ENCODE data around the gene EMD.

DNA sequence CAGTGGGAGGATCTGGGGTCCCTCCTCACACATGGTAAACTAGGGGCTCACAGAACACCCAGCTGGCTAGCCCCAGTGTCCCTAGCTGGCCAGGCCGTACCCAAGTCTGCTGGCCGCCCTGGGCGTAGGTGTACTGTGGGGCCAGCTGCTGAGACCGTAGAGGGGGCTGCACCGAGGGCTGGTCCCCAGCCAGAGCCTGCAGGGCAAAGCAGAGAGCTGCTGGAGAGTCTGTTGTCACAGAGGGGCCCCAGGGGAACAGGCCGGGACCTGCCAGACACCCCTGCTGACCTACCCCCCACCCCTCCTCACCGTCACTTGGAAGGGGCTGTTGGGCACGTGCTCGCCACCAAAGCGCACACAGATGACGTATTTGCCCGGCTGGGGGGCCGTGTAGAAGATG, 24.6 kb upstream of the EMD start:
- TF ChIP-seq, protein P1, sequence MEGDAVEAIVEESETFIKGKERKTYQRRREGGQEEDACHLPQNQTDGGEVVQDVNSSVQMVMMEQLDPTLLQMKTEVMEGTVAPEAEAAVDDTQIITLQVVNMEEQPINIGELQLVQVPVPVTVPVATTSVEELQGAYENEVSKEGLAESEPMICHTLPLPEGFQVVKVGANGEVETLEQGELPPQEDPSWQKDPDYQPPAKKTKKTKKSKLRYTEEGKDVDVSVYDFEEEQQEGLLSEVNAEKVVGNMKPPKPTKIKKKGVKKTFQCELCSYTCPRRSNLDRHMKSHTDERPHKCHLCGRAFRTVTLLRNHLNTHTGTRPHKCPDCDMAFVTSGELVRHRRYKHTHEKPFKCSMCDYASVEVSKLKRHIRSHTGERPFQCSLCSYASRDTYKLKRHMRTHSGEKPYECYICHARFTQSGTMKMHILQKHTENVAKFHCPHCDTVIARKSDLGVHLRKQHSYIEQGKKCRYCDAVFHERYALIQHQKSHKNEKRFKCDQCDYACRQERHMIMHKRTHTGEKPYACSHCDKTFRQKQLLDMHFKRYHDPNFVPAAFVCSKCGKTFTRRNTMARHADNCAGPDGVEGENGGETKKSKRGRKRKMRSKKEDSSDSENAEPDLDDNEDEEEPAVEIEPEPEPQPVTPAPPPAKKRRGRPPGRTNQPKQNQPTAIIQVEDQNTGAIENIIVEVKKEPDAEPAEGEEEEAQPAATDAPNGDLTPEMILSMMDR (IDR thresholded peaks at IDR 0.05; ENCODE audit: low read depth, low read length, poor library complexity, severe bottlenecking): no peak
- no peak for TF ChIP-seq EZH2phosphoT487 (IDR thresholded peaks at IDR 0.05; ENCODE audit: borderline replicate concordance, low read length)
